Gastroesophageal sphincter (tissue), 3 donors: ENCODE results near the gene PTTG1.

Source experiments
- POLR2A ChIP-seq, 2 donors: fragments of 450-650 bp; IDR thresholded peaks; one replicate each; pipeline ENCODE4 v1.6.1; 2017; ENCODE audit warnings: antibody characterized with exemption in 2 of 2, mild to moderate bottlenecking in 2 of 2, moderate library complexity in 1 of 2
- POLR2AphosphoS5 ChIP-seq: sonication (generic); formaldehyde crosslinking; IDR thresholded peaks from one replicate; pipeline ENCODE4 v1.6.1; 2017; ENCODE audit warnings: antibody characterized with exemption
- TF ChIP-seq, protein P1 (sequence below), 4 experiments: fragments of 200-600 bp in 2 of 4; fragments of 450-650 bp in 2 of 4; sonication (generic) in 1 of 4; IDR thresholded peaks; one replicate each; pipeline ENCODE4 v1.5.1; 2017 to 2019; ENCODE audit warnings: antibody characterized with exemption in 4 of 4, mild to moderate bottlenecking in 2 of 4, moderate library complexity in 2 of 4

DNA sequence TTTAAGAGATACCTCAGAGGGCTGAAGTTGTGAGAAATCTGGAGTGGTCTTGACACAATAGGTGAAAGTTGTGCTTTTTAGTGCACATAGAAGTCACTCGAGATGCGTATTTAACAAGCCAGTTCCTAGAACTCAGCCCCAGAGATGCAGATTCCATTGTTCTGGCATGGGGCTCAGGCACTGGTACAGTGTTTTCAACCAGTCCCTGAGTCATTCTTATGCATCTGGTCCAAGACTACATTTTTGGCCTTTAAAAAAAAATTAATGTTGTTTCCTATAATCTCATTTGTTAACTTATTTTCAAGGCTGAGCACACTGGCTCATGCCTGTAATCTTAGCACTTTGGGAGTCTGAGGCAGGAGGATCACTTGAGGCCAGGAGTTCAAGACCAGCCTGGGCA lies 29.6 kb downstream of the PTTG1 start:
- TF ChIP-seq, protein P1, sequence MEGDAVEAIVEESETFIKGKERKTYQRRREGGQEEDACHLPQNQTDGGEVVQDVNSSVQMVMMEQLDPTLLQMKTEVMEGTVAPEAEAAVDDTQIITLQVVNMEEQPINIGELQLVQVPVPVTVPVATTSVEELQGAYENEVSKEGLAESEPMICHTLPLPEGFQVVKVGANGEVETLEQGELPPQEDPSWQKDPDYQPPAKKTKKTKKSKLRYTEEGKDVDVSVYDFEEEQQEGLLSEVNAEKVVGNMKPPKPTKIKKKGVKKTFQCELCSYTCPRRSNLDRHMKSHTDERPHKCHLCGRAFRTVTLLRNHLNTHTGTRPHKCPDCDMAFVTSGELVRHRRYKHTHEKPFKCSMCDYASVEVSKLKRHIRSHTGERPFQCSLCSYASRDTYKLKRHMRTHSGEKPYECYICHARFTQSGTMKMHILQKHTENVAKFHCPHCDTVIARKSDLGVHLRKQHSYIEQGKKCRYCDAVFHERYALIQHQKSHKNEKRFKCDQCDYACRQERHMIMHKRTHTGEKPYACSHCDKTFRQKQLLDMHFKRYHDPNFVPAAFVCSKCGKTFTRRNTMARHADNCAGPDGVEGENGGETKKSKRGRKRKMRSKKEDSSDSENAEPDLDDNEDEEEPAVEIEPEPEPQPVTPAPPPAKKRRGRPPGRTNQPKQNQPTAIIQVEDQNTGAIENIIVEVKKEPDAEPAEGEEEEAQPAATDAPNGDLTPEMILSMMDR (IDR thresholded peaks at IDR 0.05): no peak
- TF ChIP-seq POLR2AphosphoS5: no peak
- no peak for TF ChIP-seq POLR2A (IDR thresholded peaks at IDR 0.05)
